SU-DHL-6 (cell line): Measurements from ENCODE around the gene CGB7.
"Not testable (repeated sequence)": the region's sequence is repeated elsewhere in the genome, so short reads cannot be mapped to it uniquely, and the experiment has no call there.

Source experiments
- H2AFZ ChIP-seq: fragments of 200-600 bp; sonication (generic); 2 replicates; pipeline ENCODE4 v1.6.1; 2014; ENCODE audit warnings: low read depth, mild to moderate bottlenecking, moderate library complexity, mixed read lengths, antibody characterized with exemption, low read length; ENCODE audit not compliant: severe bottlenecking
- H3F3A ChIP-seq: fragments of 200-600 bp; shearing (Covaris generic); 2 replicates; pipeline ENCODE4 v1.6.0; 2016; ENCODE audit warnings: antibody characterized with exemption, mild to moderate bottlenecking; ENCODE audit not compliant: insufficient read depth
- H3K27ac ChIP-seq: fragments of 200-600 bp; sonication (generic); 2 replicates; pipeline ENCODE4 v1.5.1; 2016; ENCODE audit warnings: low read depth, mild to moderate bottlenecking, low read length, moderate library complexity, mixed read lengths
- H3K27me3 ChIP-seq: fragments of 200-600 bp; sonication (generic), shearing (Covaris generic); 2 replicates; pipeline ENCODE4 v1.6.0; 2014; ENCODE audit warnings: mild to moderate bottlenecking, low read length
- H3K36me3 ChIP-seq: fragments of 200-600 bp; sonication (generic); 2 replicates; pipeline ENCODE4 v1.6.1; 2014; ENCODE audit warnings: mild to moderate bottlenecking, low read length, mixed read lengths
- H3K4me2 ChIP-seq: fragments of 300-600, 200-600 bp; shearing (Covaris generic), sonication (generic); 2 replicates; pipeline ENCODE4 v1.6.0; 2014; ENCODE audit warnings: low read length, low read depth, mild to moderate bottlenecking; ENCODE audit not compliant: poor library complexity, severe bottlenecking
- H3K4me3 ChIP-seq: fragments of 200-600 bp; sonication (generic); 2 replicates; pipeline ENCODE4 v1.5.1; 2014; ENCODE audit warnings: antibody characterized with exemption, low read length, mild to moderate bottlenecking, mixed read lengths; ENCODE audit not compliant: insufficient read depth, poor library complexity, severe bottlenecking
- H3K79me2 ChIP-seq: fragments of 200-600 bp; sonication (generic); 2 replicates; pipeline ENCODE4 v1.6.1; 2014; ENCODE audit warnings: mild to moderate bottlenecking, low read length, moderate library complexity; ENCODE audit not compliant: insufficient read depth
- H3K9ac ChIP-seq: fragments of 200-600 bp; sonication (generic); 2 replicates; pipeline ENCODE4 v1.7.0; 2014; ENCODE audit warnings: mild to moderate bottlenecking, low read length
- H3K9me2 ChIP-seq: fragments of 200-600 bp; sonication (generic); replicated peaks from 2 replicates; pipeline ENCODE4 v1.6.1; 2014; ENCODE audit warnings: low read length; ENCODE audit not compliant: insufficient read depth
- H3K9me3 ChIP-seq: fragments of 200-600 bp; sonication (generic); 2 replicates; pipeline ENCODE4 v1.6.1; 2014; ENCODE audit warnings: low read length, mixed read lengths; ENCODE audit not compliant: insufficient read depth
- H4K20me1 ChIP-seq: fragments of 200-600 bp; sonication (generic); 2 replicates; pipeline ENCODE4 v1.6.1; 2014; ENCODE audit warnings: low read depth, mild to moderate bottlenecking, antibody characterized with exemption, low read length, moderate library complexity, mixed read lengths
- CTCF ChIP-seq: fragments of 200-600 bp; sonication (generic); IDR thresholded peaks from one replicate; pipeline ENCODE4 v1.5.1; 2017; ENCODE audit warnings: antibody characterized with exemption, mild to moderate bottlenecking, low read length, moderate library complexity; ENCODE audit not compliant: insufficient read depth, poor library complexity, severe bottlenecking
- EZH2phosphoT487 ChIP-seq: fragments of 200-600 bp; sonication (generic), shearing (Covaris generic); conservative IDR thresholded peaks from 2 replicates; pipeline ENCODE4 v1.6.1; 2018; ENCODE audit warnings: mild to moderate bottlenecking, antibody characterized with exemption, low read length, moderate library complexity, mixed read lengths

The CGB7 gene

GRCh38 chr19:49049834-49050233, 7.7 kb downstream of the CGB7 start:
- not testable (repeated sequence) for H3K27me3 ChIP-seq, H4K20me1 ChIP-seq, H3K4me2 ChIP-seq, H3K79me2 ChIP-seq, H3F3A ChIP-seq, H2AFZ ChIP-seq, H3K36me3 ChIP-seq, H3K9me3 ChIP-seq, H3K27ac ChIP-seq, H3K9me2 ChIP-seq, H3K4me3 ChIP-seq, H3K9ac ChIP-seq

- H2AFZ ChIP-seq, H3K9me3 ChIP-seq, H3K4me2 ChIP-seq, H3K9ac ChIP-seq, H3K9me2 ChIP-seq, H3K36me3 ChIP-seq, H3K27ac ChIP-seq, H3K27me3 ChIP-seq, H3K79me2 ChIP-seq, H3F3A ChIP-seq, H4K20me1 ChIP-seq, H3K4me3 ChIP-seq: not testable (repeated sequence)
Observed at GRCh38 chr19:49049011-49049410, 8.5 kb downstream of the CGB7 start, which contains the start of gene CGB8. CGB8 (minus strand) TSS chr19:49049111; CDS start chr19:49048739, 372 bp downstream.

- H3K4me2 ChIP-seq, H3K9me2 ChIP-seq, H3K9ac ChIP-seq, H3K4me3 ChIP-seq, H4K20me1 ChIP-seq, H3K27me3 ChIP-seq, H3K79me2 ChIP-seq, H3F3A ChIP-seq, H3K9me3 ChIP-seq, H2AFZ ChIP-seq, H3K36me3 ChIP-seq, H3K27ac ChIP-seq: not testable (repeated sequence)
Observed at GRCh38 chr19:49043548-49043947, 14.0 kb downstream of the CGB7 start, which contains the start of gene CGB5. CGB5 (plus strand) TSS chr19:49043848; CDS start chr19:49044210, 362 bp downstream.

GRCh38 chr19:49042666-49043065, 14.9 kb downstream of the CGB7 start:
- H3K4me3 ChIP-seq, H3K36me3 ChIP-seq, H3K79me2 ChIP-seq, H3K27me3 ChIP-seq, H3K9me2 ChIP-seq, H3K4me2 ChIP-seq, H3K9me3 ChIP-seq, H3F3A ChIP-seq, H3K27ac ChIP-seq, H4K20me1 ChIP-seq, H2AFZ ChIP-seq, H3K9ac ChIP-seq: not testable (repeated sequence)

- TF ChIP-seq CTCF (no peak), EZH2phosphoT487 (no peak)
- Histone ChIP-seq H3K9me3 (no peaks in the 10 kb centered on the region), H4K20me1 (no peaks in the 10 kb centered on the region), H3K27me3 (no peaks in the 10 kb centered on the region), H3K9me2 (no peaks in the 10 kb centered on the region), H3K79me2 (no peaks in the 10 kb centered on the region), H3K9ac (no peak overlapping the region), H3K4me3 (no peak overlapping the region), H3F3A (no peaks in the 10 kb centered on the region), H3K27ac (no peak overlapping the region), H3K36me3 (no peaks in the 10 kb centered on the region), H2AFZ (no peak overlapping the region), H3K4me2 (no peak overlapping the region)
Observed at GRCh38 chr19:49042177-49042576, 15.4 kb downstream of the CGB7 start.

- H3K4me3 ChIP-seq, H3K9me2 ChIP-seq, H3K36me3 ChIP-seq, H3K27ac ChIP-seq, H3K9ac ChIP-seq, H2AFZ ChIP-seq, H3K79me2 ChIP-seq, H3K9me3 ChIP-seq, H3K4me2 ChIP-seq, H3K27me3 ChIP-seq, H3F3A ChIP-seq, H4K20me1 ChIP-seq: not testable (repeated sequence)
Observed at GRCh38 chr19:49039736-49040135, 17.8 kb downstream of the CGB7 start.

DNA sequence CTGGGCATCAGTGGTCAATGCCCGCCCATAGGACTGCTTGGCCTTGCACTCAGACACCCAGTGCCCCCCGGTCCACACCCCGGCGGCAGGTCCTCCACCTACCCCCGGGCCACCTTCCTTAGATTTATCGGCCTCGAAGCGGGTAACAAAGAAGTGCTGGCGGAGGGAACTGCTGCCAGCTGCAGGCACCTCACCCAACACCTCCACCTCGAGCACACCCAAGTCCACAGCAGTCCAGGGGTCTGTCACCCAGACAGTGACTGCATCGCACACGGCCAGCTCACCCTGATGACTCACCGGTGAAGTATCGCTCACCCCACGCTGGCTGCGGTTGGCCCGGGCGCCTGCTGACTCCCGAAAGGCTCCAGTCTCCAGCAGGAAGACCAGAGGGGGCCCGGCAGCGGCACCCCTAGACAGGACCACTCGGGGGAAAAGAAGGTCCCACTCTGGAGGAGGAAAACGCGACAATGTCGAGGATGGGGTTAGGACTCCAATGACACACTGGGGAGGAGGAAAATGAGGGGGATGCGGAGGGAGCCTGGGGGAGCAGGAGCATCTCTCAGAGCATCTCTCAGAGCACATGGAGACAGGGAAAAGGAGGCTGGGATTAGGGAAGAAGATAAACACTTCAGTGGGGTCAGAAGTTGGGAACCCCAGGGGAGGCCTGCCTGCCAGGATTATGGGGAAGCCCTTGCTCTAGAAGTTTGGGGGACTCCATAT, 18.8 kb downstream of the CGB7 start:
- H2AFZ ChIP-seq, H4K20me1 ChIP-seq, H3K27ac ChIP-seq, H3F3A ChIP-seq, H3K79me2 ChIP-seq, H3K36me3 ChIP-seq, H3K9me3 ChIP-seq, H3K4me3 ChIP-seq, H3K27me3 ChIP-seq, H3K9ac ChIP-seq, H3K4me2 ChIP-seq, H3K9me2 ChIP-seq: not testable (repeated sequence)
